ENCODE data around the gene KRTAP12-4.

The KRTAP12-4 gene

DNA sequence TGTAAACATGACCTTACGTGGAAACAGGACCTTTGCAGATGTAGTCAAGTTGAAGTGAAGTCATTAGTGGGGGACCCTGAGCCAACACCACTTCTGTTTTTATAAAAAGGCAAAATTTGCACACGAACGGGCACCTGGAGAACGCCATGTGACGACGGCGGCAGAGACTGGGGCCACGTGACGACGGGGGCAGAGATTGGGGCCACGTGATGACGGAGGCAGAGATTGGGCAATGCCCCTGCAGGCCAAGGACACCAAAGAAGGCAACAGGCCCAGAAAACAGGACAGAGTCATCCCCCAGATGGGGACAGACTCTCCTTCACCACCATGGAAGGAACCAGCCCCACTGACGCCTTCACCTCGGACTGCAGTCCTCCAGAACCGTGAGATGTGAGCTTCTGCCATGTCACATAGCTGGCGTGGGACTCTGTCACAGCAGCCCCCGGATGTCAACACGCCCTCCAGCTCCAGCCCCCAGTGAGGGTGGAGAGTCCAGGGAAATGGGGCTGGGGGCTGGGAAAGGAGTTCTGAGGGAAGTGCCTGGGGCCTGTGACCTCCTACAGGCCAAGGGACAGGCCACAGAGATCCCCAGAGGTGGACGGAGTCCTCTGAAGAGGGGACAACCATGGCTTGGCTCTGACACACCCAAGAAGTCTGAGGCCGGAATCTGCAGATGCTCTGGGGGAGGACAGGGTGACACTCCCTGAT, 4.0 kb downstream of the KRTAP12-4 start:
- TF ChIP-seq, protein P1, sequence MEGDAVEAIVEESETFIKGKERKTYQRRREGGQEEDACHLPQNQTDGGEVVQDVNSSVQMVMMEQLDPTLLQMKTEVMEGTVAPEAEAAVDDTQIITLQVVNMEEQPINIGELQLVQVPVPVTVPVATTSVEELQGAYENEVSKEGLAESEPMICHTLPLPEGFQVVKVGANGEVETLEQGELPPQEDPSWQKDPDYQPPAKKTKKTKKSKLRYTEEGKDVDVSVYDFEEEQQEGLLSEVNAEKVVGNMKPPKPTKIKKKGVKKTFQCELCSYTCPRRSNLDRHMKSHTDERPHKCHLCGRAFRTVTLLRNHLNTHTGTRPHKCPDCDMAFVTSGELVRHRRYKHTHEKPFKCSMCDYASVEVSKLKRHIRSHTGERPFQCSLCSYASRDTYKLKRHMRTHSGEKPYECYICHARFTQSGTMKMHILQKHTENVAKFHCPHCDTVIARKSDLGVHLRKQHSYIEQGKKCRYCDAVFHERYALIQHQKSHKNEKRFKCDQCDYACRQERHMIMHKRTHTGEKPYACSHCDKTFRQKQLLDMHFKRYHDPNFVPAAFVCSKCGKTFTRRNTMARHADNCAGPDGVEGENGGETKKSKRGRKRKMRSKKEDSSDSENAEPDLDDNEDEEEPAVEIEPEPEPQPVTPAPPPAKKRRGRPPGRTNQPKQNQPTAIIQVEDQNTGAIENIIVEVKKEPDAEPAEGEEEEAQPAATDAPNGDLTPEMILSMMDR (IDR thresholded peaks at IDR 0.05; ENCODE audit: insufficient read depth, low read length) = no peak
- TF ChIP-seq SPI1 (IDR thresholded peaks at IDR 0.05; ENCODE audit: borderline replicate concordance, low read depth) (no peak), GABPA (IDR thresholded peaks at IDR 0.05; ENCODE audit: low read depth) (no peak), REST (IDR thresholded peaks at IDR 0.05; ENCODE audit: insufficient replicate concordance, low read depth) (no peak), POLR2AphosphoS5 (IDR thresholded peaks at IDR 0.05; ENCODE audit: low read depth) (no peak)
- no peak for DNase-seq (ENCODE audit: low read depth in 1 of 2, low spot score in 1 of 2)

DNA sequence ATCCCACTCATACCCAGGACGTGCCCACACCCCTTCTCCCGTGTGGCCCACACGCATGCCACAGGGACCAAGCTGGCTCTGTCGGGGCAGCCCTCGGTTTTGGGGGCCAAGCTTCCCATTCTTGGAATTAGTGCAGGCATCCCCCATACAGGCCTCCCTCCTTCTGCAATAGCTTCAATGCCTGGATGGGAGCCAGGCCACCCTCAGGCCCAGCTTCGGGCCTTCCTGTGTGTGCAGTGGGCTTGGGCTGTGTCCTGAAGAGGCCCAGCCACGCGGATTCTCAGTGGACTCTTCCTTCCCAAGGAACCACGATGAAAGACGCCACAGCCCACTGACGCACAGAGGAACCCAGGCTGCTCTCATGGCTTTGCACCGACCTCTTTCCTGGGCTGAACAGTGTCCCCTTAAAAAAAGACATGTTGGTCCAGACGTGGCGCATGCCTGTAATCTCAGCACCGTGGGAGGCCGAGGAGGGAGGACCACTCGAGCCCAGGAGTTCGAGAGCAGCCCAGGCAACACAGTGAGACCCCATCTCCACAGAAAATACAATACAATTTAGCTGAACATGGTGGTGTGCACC, 4.8 kb downstream of the KRTAP12-4 start:
- Histone ChIP-seq H3K4me3 (replicated peaks; ENCODE audit: insufficient read depth, low read length) (no peak overlapping the region), H3K27me3 (ENCODE audit: insufficient read depth, poor library complexity, severe bottlenecking) (no peaks in the 10 kb centered on the region), H3K27ac (replicated peaks) (no peak overlapping the region)
- no peak for DNase-seq (ENCODE audit: low read depth in 1 of 2, low spot score in 1 of 2)
- TF ChIP-seq GABPA (IDR thresholded peaks at IDR 0.05; ENCODE audit: low read depth) = no peak
- no peak for TF ChIP-seq SPI1 (IDR thresholded peaks at IDR 0.05; ENCODE audit: borderline replicate concordance, low read depth)
- TF ChIP-seq, protein P1 (IDR thresholded peaks at IDR 0.05; ENCODE audit: insufficient read depth, low read length) = no peak
- no peak for TF ChIP-seq REST (IDR thresholded peaks at IDR 0.05; ENCODE audit: insufficient replicate concordance, low read depth)

More for the DNA sequence above, 4.0 kb downstream of the KRTAP12-4 start:
- Histone ChIP-seq H3K27me3 (ENCODE audit: insufficient read depth, poor library complexity, severe bottlenecking) (no peaks in the 10 kb centered on the region), H3K4me3 (replicated peaks; ENCODE audit: insufficient read depth, low read length) (no peak overlapping the region), H3K27ac (replicated peaks) (no peak overlapping the region)

GRCh38 chr21:44648557-44649311, 5.7 kb downstream of the KRTAP12-4 start:
- no peak for DNase-seq (ENCODE audit: low read depth in 1 of 2, low spot score in 1 of 2)
- no peak overlapping the region for H3K4me3 ChIP-seq (replicated peaks; ENCODE audit: insufficient read depth, low read length)
- TF ChIP-seq REST (IDR thresholded peaks at IDR 0.05; ENCODE audit: insufficient replicate concordance, low read depth) = no peak
- TF ChIP-seq, protein P1 (IDR thresholded peaks at IDR 0.05; ENCODE audit: insufficient read depth, low read length) = no peak
- no peak for TF ChIP-seq GABPA (IDR thresholded peaks at IDR 0.05; ENCODE audit: low read depth)
- TF ChIP-seq POLR2AphosphoS5 (IDR thresholded peaks at IDR 0.05; ENCODE audit: low read depth) = no peak
- no peak for TF ChIP-seq SPI1 (IDR thresholded peaks at IDR 0.05; ENCODE audit: borderline replicate concordance, low read depth)
- H3K27me3 ChIP-seq (ENCODE audit: insufficient read depth, poor library complexity, severe bottlenecking) = no peaks in the 10 kb centered on the region
- H3K27ac ChIP-seq (replicated peaks) = no peak overlapping the region

Data from HL-60 (cell line).